Loucy (cell line): ENCODE data around the gene TIAM1.

Experiments
- H2AFZ ChIP-seq: fragments of 200-600 bp; sonication (generic); 2 replicates; pipeline ENCODE4 v1.6.0; 2016; ENCODE audit warnings: antibody characterized with exemption, mild to moderate bottlenecking, low read length, moderate library complexity
- H3F3A ChIP-seq: fragments of 200-600 bp; 2 replicates; pipeline ENCODE4 v1.6.0; 2016; ENCODE audit warnings: antibody characterized with exemption, low read depth, mild to moderate bottlenecking
- H3K27me3 ChIP-seq: fragments of 200-600 bp; sonication (generic); 2 replicates; pipeline ENCODE4 v1.6.1; 2014; ENCODE audit warnings: low read length, mild to moderate bottlenecking; ENCODE audit not compliant: insufficient read depth, poor library complexity, severe bottlenecking
- H3K36me3 ChIP-seq: fragments of 200-600 bp; sonication (generic); 2 replicates; pipeline ENCODE4 v1.6.1; 2016; ENCODE audit warnings: low read length; ENCODE audit not compliant: insufficient read depth
- H3K4me1 ChIP-seq: fragments of 200-600 bp; sonication (generic); 2 replicates; pipeline ENCODE4 v1.5.1; 2014; ENCODE audit warnings: low read length, mild to moderate bottlenecking; ENCODE audit not compliant: insufficient read depth, poor library complexity, severe bottlenecking
- H3K4me2 ChIP-seq: fragments of 200-600 bp; sonication (generic); 2 replicates; pipeline ENCODE4 v1.6.0; 2014; ENCODE audit warnings: antibody characterized with exemption, low read length, low read depth, mild to moderate bottlenecking; ENCODE audit not compliant: poor library complexity, severe bottlenecking
- H3K4me3 ChIP-seq: fragments of 200-600 bp; sonication (generic); 2 replicates; pipeline ENCODE4 v1.5.1; 2014; ENCODE audit warnings: low read length, mild to moderate bottlenecking, mixed read lengths; ENCODE audit not compliant: poor library complexity, severe bottlenecking
- H3K79me2 ChIP-seq: fragments of 200-600 bp; sonication (generic); 2 replicates; pipeline ENCODE4 v1.6.1; 2014; ENCODE audit warnings: low read length; ENCODE audit not compliant: insufficient read depth
- H3K9ac ChIP-seq: fragments of 200-600 bp; sonication (generic); 2 replicates; pipeline ENCODE4 v1.6.0; 2014; ENCODE audit warnings: mild to moderate bottlenecking, low read depth, low read length, moderate library complexity; ENCODE audit not compliant: poor library complexity, severe bottlenecking
- H3K9me2 ChIP-seq: fragments of 200-600 bp; sonication (generic); replicated peaks from 2 replicates; pipeline ENCODE4 v1.6.1; 2016; ENCODE audit warnings: low read depth, low read length, mixed read lengths
- H3K9me3 ChIP-seq: fragments of 200-600 bp; sonication (generic); 2 replicates; pipeline ENCODE4 v1.6.1; 2014; ENCODE audit warnings: mild to moderate bottlenecking, antibody characterized with exemption, low read length, low read depth; ENCODE audit not compliant: insufficient read depth
- H4K20me1 ChIP-seq: fragments of 200-600 bp; sonication (generic); 2 replicates; pipeline ENCODE4 v1.6.0; 2014; ENCODE audit warnings: antibody characterized with exemption, low read length, mild to moderate bottlenecking; ENCODE audit not compliant: insufficient read depth, poor library complexity, severe bottlenecking
- EZH2phosphoT487 ChIP-seq: fragments of 200-600 bp; IDR thresholded peaks from 2 replicates; pipeline ENCODE4 v1.6.1; 2018; ENCODE audit warnings: antibody characterized with exemption, mild to moderate bottlenecking, moderate library complexity, borderline replicate concordance
- TF ChIP-seq, protein P1 (sequence below): fragments of 200-600 bp; sonication (generic); conservative IDR thresholded peaks from 2 replicates; pipeline ENCODE4 v1.5.1; 2014; ENCODE audit warnings: mild to moderate bottlenecking, antibody characterized with exemption, low read length

The TIAM1 gene

GRCh38 chr21:31293986-31294385 lies 50.1 kb downstream of the TIAM1 start:
- Histone ChIP-seq H3K79me2 (no peaks in the 10 kb centered on the region), H3F3A (no peaks in the 10 kb centered on the region), H2AFZ (no peak overlapping the region), H3K36me3 (no peaks in the 10 kb centered on the region), H3K27me3 (no peaks in the 10 kb centered on the region), H3K4me2 (no peak overlapping the region), H3K9ac (no peak overlapping the region), H3K4me1 (no peaks in the 10 kb centered on the region), H3K9me3 (no peaks in the 10 kb centered on the region), H3K4me3 (no peak overlapping the region), H4K20me1 (no peaks in the 10 kb centered on the region), H3K9me2 (no peaks in the 10 kb centered on the region)
- TF ChIP-seq, protein P1, sequence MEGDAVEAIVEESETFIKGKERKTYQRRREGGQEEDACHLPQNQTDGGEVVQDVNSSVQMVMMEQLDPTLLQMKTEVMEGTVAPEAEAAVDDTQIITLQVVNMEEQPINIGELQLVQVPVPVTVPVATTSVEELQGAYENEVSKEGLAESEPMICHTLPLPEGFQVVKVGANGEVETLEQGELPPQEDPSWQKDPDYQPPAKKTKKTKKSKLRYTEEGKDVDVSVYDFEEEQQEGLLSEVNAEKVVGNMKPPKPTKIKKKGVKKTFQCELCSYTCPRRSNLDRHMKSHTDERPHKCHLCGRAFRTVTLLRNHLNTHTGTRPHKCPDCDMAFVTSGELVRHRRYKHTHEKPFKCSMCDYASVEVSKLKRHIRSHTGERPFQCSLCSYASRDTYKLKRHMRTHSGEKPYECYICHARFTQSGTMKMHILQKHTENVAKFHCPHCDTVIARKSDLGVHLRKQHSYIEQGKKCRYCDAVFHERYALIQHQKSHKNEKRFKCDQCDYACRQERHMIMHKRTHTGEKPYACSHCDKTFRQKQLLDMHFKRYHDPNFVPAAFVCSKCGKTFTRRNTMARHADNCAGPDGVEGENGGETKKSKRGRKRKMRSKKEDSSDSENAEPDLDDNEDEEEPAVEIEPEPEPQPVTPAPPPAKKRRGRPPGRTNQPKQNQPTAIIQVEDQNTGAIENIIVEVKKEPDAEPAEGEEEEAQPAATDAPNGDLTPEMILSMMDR: no peak
- no peak for TF ChIP-seq EZH2phosphoT487

- Histone ChIP-seq H3K4me1 (no peaks in the 10 kb centered on the region), H3K9ac (no peak overlapping the region), H3K27me3 (no peaks in the 10 kb centered on the region), H3K4me3 (no peak overlapping the region), H3K9me3 (no peaks in the 10 kb centered on the region), H2AFZ (no peak overlapping the region), H3K4me2 (no peak overlapping the region), H3K9me2 (no peaks in the 10 kb centered on the region), H3K36me3 (no peaks in the 10 kb centered on the region), H3K79me2 (no peaks in the 10 kb centered on the region), H3F3A (no peaks in the 10 kb centered on the region), H4K20me1 (no peaks in the 10 kb centered on the region)
- TF ChIP-seq, protein P1: no peak
- no peak for TF ChIP-seq EZH2phosphoT487
Observed at GRCh38 chr21:31290765-31291164, 53.3 kb downstream of the TIAM1 start.

- no peaks in the 10 kb centered on the region for H3F3A ChIP-seq
- no peak overlapping the region for H3K9ac ChIP-seq
- H4K20me1 ChIP-seq: no peaks in the 10 kb centered on the region
- no peaks in the 10 kb centered on the region for H3K9me2 ChIP-seq
- no peaks in the 10 kb centered on the region for H3K36me3 ChIP-seq
- TF ChIP-seq, protein P1: no peak
- TF ChIP-seq EZH2phosphoT487: no peak
- no peaks in the 10 kb centered on the region for H3K79me2 ChIP-seq
- H3K4me3 ChIP-seq: no peak overlapping the region
- H3K9me3 ChIP-seq: no peaks in the 10 kb centered on the region
- H3K27me3 ChIP-seq: no peaks in the 10 kb centered on the region
- H3K4me2 ChIP-seq: no peak overlapping the region
- no peak overlapping the region for H2AFZ ChIP-seq
- H3K4me1 ChIP-seq: peaks cover 6% of the 10 kb centered on the region
Observed at GRCh38 chr21:31289702-31290101, 54.4 kb downstream of the TIAM1 start.
